GM10266 (cell line): ENCODE measurements around the gene ICE2.

Experiments used
- DNase-seq: peaks from one replicate; pipeline ENCODE4 v3.0.0; 2012; ENCODE audit errors: extremely low spot score
- TF ChIP-seq, protein P1 (sequence below): IDR thresholded peaks from 2 replicates; pipeline ENCODE4 v1.5.1; 2012; ENCODE audit warnings: mild to moderate bottlenecking, low read depth; ENCODE audit not compliant: control insufficient read depth, insufficient read depth; ENCODE audit errors: missing control alignments

Gene ICE2

DNA sequence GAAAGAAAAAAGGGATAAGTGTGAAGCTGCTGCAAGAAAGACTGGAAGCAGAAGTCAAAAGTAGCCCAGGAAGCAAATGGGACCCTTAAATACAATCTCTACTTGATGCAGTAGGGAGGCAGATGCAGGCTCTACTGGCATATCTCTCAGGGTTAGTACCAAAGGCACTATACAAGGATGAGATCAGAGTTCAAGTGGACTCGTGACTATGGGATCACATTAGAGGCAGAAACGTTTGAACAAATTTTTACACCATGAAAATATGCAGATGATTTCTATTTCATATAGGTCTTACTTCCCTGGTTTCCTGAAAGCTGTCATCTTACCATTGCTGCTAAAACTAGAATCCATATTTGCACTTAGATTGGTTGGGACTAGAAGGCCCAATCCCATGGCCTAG lies 53.5 kb downstream of the ICE2 start:
- no peak for DNase-seq
- TF ChIP-seq, protein P1, sequence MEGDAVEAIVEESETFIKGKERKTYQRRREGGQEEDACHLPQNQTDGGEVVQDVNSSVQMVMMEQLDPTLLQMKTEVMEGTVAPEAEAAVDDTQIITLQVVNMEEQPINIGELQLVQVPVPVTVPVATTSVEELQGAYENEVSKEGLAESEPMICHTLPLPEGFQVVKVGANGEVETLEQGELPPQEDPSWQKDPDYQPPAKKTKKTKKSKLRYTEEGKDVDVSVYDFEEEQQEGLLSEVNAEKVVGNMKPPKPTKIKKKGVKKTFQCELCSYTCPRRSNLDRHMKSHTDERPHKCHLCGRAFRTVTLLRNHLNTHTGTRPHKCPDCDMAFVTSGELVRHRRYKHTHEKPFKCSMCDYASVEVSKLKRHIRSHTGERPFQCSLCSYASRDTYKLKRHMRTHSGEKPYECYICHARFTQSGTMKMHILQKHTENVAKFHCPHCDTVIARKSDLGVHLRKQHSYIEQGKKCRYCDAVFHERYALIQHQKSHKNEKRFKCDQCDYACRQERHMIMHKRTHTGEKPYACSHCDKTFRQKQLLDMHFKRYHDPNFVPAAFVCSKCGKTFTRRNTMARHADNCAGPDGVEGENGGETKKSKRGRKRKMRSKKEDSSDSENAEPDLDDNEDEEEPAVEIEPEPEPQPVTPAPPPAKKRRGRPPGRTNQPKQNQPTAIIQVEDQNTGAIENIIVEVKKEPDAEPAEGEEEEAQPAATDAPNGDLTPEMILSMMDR = no peak

DNA sequence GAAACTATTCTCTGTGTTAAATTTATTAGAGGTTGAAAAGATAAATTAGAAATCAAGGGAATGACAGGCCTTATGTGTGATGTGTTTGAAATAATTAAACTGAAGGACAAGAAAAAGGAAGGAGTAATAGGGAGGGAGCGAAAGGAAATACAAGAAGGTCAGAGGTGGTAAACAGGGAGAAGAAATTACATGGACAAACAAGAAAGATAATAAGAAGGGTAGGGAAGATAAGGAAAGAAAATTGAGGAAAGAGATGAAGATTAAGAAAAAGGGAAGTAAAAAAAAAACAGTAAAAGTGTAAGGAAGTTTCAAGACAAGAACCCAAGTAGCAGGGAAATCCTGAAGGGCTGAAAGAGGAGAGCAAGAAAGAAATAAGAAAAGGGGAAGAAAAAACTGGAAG lies 54.9 kb downstream of the ICE2 start:
- TF ChIP-seq, protein P1 = no peak

DNA sequence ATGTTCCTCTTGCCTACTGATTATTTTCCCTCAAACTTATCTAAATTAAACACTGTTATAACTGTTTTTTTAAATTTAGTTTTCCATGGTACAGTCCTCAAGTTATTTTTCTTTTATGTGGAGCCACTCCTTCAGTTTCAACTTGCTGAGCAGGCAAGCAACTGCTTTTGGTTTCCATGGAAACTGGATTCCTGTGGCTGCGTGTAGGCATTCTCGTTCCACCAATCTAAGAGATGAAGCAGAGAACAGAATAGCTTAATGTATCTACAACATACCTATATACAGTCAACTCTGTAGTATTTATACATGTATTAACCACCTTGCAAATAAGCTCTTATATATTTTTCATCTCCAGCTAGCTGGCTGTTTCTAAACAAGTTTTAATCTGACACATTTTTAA lies 55.4 kb downstream of the ICE2 start:
- TF ChIP-seq, protein P1 = no peak
- DNase-seq = no peak

More for the DNA sequence above, 54.9 kb downstream of the ICE2 start:
- DNase-seq = no peak

DNA sequence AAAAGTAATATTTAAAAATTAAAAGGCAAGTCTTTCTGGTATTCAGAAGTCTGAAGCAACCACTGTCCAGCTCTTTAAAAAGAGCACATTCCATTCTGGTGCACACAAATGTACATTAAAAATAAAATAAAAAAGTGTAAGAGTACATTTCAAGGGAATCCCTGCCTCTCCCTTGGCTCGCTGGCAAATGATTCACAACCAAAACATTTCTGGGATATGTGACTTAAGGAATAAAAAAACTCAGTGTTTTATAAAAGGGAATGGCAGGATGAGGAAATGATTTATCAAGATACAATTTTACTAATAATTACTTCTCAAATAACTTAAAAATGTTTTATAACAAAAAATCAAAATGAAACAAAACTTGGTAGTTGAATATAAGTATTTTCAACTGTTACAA lies 57.4 kb downstream of the ICE2 start:
- TF ChIP-seq, protein P1 = no peak
- DNase-seq = no peak

GRCh38 chr15:60420203-60420716 lies 58.7 kb downstream of the ICE2 start:
- TF ChIP-seq, protein P1 = no peak
- no peak for DNase-seq

DNA sequence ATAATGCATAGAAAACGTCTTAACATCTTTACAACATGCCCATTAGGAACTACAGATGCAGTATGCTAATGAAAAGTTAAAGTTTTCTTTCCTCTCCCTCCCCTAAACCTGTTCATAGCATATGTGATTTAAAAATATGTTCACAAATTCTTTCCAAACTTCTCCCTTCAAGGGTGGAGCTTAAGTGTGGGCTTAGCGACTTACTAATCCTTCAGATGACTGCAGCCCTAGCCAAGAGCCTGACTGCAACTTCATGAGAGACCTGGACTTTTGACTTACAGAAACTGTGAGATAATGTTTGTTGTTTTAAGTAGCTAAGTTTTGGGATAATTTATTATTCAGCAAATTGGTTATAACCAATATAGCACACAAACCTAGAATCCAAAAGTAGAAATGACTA lies 59.2 kb downstream of the ICE2 start:
- no peak for DNase-seq
- TF ChIP-seq, protein P1 = no peak

GRCh38 chr15:60418096-60418495 lies 60.8 kb downstream of the ICE2 start:
- TF ChIP-seq, protein P1 = no peak
- no peak for DNase-seq
